Psoas muscle (tissue), 8 donors: ENCODE data around the gene CRYBG3. TPM values are rescaled to one million over a fixed set of nuclear protein-coding genes. Genes with fewer than 3 reads are reported as not detected.

Experiments used
- ATAC-seq, 4 donors: fragments of 200-7000 bp; cut with Tn5 transposase; one replicate each; pipeline ENCODE4 v1.9.1; 2020; ENCODE audit warnings: moderate library complexity in 3 of 4, mild to moderate bottlenecking in 2 of 4
- DNase-seq, 2 donors: peaks; one replicate each; pipeline ENCODE4 v3.0.0-alpha.2; 2020
- H3K27ac ChIP-seq: fragments of 200-600 bp; one replicate; pipeline ENCODE4 v1.8.0; 2022
- H3K27me3 ChIP-seq, 3 donors: fragments of 200-600 bp in 1 of 3; one replicate each; pipeline versions ENCODE4 v1.6.1 to v1.8.0; 2013 to 2022; ENCODE audit warnings: low read length in 2 of 3, mild to moderate bottlenecking in 2 of 3, moderate library complexity in 1 of 3; ENCODE audit not compliant: insufficient read depth in 3 of 3
- H3K36me3 ChIP-seq, 2 donors: fragments of 200-600 bp in 1 of 2; one replicate each; pipeline versions ENCODE4 v1.6.1 to v1.8.0; 2013 to 2022; ENCODE audit warnings: low read depth in 1 of 2, mild to moderate bottlenecking in 1 of 2, moderate library complexity in 1 of 2; ENCODE audit not compliant: insufficient read depth in 1 of 2
- H3K4me1 ChIP-seq: fragments of 200-600 bp; one replicate; pipeline ENCODE4 v1.8.0; 2022
- H3K4me3 ChIP-seq: fragments of 200-600 bp; one replicate; pipeline ENCODE4 v1.8.0; 2022; ENCODE audit warnings: mild to moderate bottlenecking
- H3K9me3 ChIP-seq: fragments of 200-600 bp; one replicate; pipeline ENCODE4 v1.8.0; 2022
- CTCF ChIP-seq: fragments of 200-600 bp; IDR thresholded peaks from one replicate; pipeline ENCODE4 v1.8.0; 2022; ENCODE audit warnings: antibody characterized with exemption
- WGBS, 3 donors: extraction: QIAGEN DNeasy Blood & Tissue Kit; methylation state at CpG; one replicate each; pipeline versions ENCODE4 v1.1.6 to v1.1.7; 2013; 5-methylcytosine and 5-hydroxymethylcytosine counted together
- intact Hi-C, 2 donors: fragments of 100-400 bp; cut with DNase I; formaldehyde crosslinking; loops; one replicate each; pipeline versions ENCODE4 v1.11.0 to v1.14.2; 2022
- polyA plus RNA-seq, 3 donors: library from polyadenylated mRNA; stranded (reverse); fragments of 200-250 nt; gene quantifications; one replicate each; pipeline ENCODE4 v1.2.3, GENCODE V29; 2013
- total RNA-seq, 4 donors: library from RNA; stranded (reverse); fragmentation: NEBNext Ultra II Directional in 2 of 4; extraction: Animal tissue kit (Norgen Biotek cat#: 25700) in 2 of 4; gene quantifications; one replicate each; pipeline versions ENCODE4 v1.2.1 to v1.2.4, GENCODE V29; 2021 to 2023
- donor health status: healthy with polysubstance abuse.
- donor health status: DM: no; HTN: no; CAD: no; lungs with moderate emphysema.
- donor health status: Bipolar disorder and iron deficiency.
- donor health status: healthy.
- donor health status: DM: yes; HTN: yes; CAD: no.
- donor health status: DM: no; HTN: no; CAD: no.
- donor health status: DM: no; HTN: no; CAD: no.
- donor health status: DM: yes; HTN: yes; CAD: no.

CRYBG3 gene
- total and polyA plus RNA-seq, 7 donors = 5.1 to 36.9 (median 10.1) TPM

DNA sequence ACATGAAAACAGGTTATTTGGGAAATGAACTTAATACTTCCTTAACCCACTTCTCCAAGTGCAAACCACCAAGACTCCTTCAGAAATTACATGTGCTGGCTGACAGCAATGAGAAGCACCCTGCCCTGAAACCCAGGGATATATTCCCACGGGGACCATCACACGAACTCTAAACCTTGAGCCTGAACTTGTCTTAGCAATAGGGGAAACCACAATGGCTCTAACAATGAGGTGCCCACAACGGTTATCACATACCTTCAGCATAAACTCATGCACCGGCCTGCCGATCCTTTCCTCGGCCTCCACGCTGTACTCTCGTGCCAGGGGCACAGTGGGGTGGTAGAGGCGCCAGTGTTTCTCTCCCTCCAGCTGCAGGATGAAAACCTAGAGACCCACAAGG is 137.0 kb downstream of the CRYBG3 start:
- intact Hi-C loops = loop anchor here in 1 of 2 donors (10.0 kb wide), 1 partner anchor 66 kb away; no protein-coding TSS in a partner anchor

GRCh38 chr3:97959872-97960271 is 138.1 kb downstream of the CRYBG3 start:
- Histone ChIP-seq H3K4me1 (peaks cover 64% of the 10 kb centered on the region), H3K27me3 (no peaks in the 10 kb centered on the region), H3K4me3 (no peak overlapping the region), H3K27ac (peak overlapping the region; percentile 7), H3K9me3 (no peaks in the 10 kb centered on the region), H3K36me3 (peaks cover 2 to 14% of the 10 kb centered on the region in 2 donors)
- TF ChIP-seq CTCF = no peak
- intact Hi-C loops = loop anchor here in 1 of 2 donors (10.0 kb wide), 1 partner anchor 65 kb away; no protein-coding TSS in a partner anchor
- ATAC-seq (no peak), DNase-seq (no peak)
- WGBS, 3 donors = 76 to 83% (median 79%) methylated on average over 5 of the region's 5 CpGs

More for the DNA sequence above, 137.0 kb downstream of the CRYBG3 start:
- ATAC-seq (no peak), DNase-seq (no peak)
- H3K4me1 ChIP-seq = peaks cover 60% of the 10 kb centered on the region
- H3K27me3 ChIP-seq = no peaks in the 10 kb centered on the region
- WGBS, 3 donors = 91 to 95% (median 94%) methylated on average over 9 of the region's 9 CpGs
- peak overlapping the region; percentile 75 for H3K27ac ChIP-seq
- H3K9me3 ChIP-seq = no peaks in the 10 kb centered on the region
- TF ChIP-seq CTCF = no peak
- H3K36me3 ChIP-seq = peaks cover 2 to 25% of the 10 kb centered on the region in 2 donors
- H3K4me3 ChIP-seq = no peak overlapping the region

- TF ChIP-seq CTCF = no peak
- Histone ChIP-seq H3K4me1 (peaks cover 65% of the 10 kb centered on the region), H3K27ac (peak overlapping the region; percentile 7), H3K9me3 (no peaks in the 10 kb centered on the region), H3K4me3 (no peak overlapping the region), H3K36me3 (peaks cover 2 to 11% of the 10 kb centered on the region in 2 donors), H3K27me3 (no peaks in the 10 kb centered on the region)
- WGBS, 3 donors = 37 to 53% (median 37%) methylated on average over 5 of the region's 5 CpGs
- ATAC-seq = no peak
- DNase-seq = no peak
- intact Hi-C loops = no loop called here
Observed at GRCh38 chr3:97960551-97960950, 138.7 kb downstream of the CRYBG3 start.

DNA sequence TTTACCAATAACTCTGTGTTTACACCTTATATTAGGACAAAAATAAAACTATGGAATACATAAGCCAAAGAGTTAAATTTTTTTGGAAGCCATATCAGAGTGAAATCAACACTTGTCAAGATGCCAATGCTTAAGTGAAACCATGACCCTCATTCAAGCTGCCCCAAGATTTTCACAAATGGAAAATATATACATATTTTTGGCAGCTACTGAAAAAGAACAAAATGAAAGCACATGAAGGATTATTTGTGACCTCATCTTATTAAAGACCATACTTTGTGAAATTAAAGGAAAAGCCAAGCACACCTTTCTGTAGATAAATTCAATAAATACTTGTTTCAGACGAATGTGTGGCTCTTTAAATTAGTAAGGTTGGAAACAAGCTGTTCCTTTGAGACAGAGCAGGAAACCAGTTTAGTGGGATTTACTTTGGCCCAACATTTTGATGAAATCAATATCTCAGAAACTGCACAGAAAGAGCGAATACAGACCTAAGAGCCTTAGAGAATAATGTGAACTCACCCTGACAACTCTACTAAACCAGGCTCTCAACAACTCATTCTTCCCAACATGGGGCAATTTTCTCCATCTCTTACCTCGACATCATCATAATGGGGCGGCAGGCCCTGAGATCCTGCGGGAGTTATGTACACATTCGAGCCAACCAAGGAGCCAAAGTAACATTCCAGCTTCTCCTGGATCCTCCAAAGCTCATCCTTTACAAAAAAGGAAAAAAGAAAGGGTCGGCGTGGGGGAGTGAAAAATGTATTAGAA is 139.4 kb downstream of the CRYBG3 start:
- intact Hi-C loops = no loop called here
- DNase-seq (no peak), ATAC-seq (no peak)
- H3K36me3 ChIP-seq = peaks cover 0 to 13% of the 10 kb centered on the region in 2 donors
- 61 to 74% (median 68%) methylated on average over 8 of the region's 8 CpGs for WGBS, 3 donors
- H3K27me3 ChIP-seq = no peaks in the 10 kb centered on the region
- H3K27ac ChIP-seq = peak overlapping the region; percentile 7
- H3K4me1 ChIP-seq = peaks cover 70% of the 10 kb centered on the region
- no peak overlapping the region for H3K4me3 ChIP-seq
- no peaks in the 10 kb centered on the region for H3K9me3 ChIP-seq
- no peak for TF ChIP-seq CTCF
